ENCODE results near the gene TIMP3.
A peak's percentile ranks its signal among the peaks of the same experiment; 100 is the strongest.

Gene TIMP3

GRCh38 chr22:32830957-32831356, 29.5 kb downstream of the TIMP3 start:
- no peak for DNase-seq

GRCh38 chr22:32831584-32831983, 30.1 kb downstream of the TIMP3 start:
- DNase-seq: no peak

GRCh38 chr22:32832174-32832573, 30.7 kb downstream of the TIMP3 start:
- DNase-seq: no peak

- no peak for DNase-seq
Observed at GRCh38 chr22:32836280-32837123, 35.0 kb downstream of the TIMP3 start.

- DNase-seq: no peak
Observed at GRCh38 chr22:32837142-32837541, 35.6 kb downstream of the TIMP3 start.

- DNase-seq: no peak
Observed at GRCh38 chr22:32837803-32838202, 36.3 kb downstream of the TIMP3 start.

- peak; percentile 82 for DNase-seq
Observed at GRCh38 chr22:32839831-32840584, 38.5 kb downstream of the TIMP3 start.

GRCh38 chr22:32841175-32841574, 39.7 kb downstream of the TIMP3 start:
- no peak for DNase-seq

GRCh38 chr22:32842486-32842885, 41.0 kb downstream of the TIMP3 start:
- no peak for DNase-seq

GRCh38 chr22:32843300-32843699, 41.8 kb downstream of the TIMP3 start:
- no peak for DNase-seq

GRCh38 chr22:32844251-32844650, 42.7 kb downstream of the TIMP3 start:
- no peak for DNase-seq

GRCh38 chr22:32846780-32847491, 45.4 kb downstream of the TIMP3 start:
- DNase-seq: peak; percentile 70

GRCh38 chr22:32848226-32848625, 46.7 kb downstream of the TIMP3 start:
- DNase-seq: no peak

- no peak for DNase-seq
Observed at GRCh38 chr22:32849501-32849900, 48.0 kb downstream of the TIMP3 start.

- no peak for DNase-seq
Observed at GRCh38 chr22:32850157-32850556, 48.7 kb downstream of the TIMP3 start.

- DNase-seq: no peak
Observed at GRCh38 chr22:32850591-32851517, 49.3 kb downstream of the TIMP3 start.

- DNase-seq: no peak
Observed at GRCh38 chr22:32852395-32853251, 51.1 kb downstream of the TIMP3 start.

- no peak for DNase-seq
Observed at GRCh38 chr22:32853662-32854061, 52.2 kb downstream of the TIMP3 start.

- DNase-seq: no peak
Observed at GRCh38 chr22:32854351-32854804, 52.9 kb downstream of the TIMP3 start.

- no peak for DNase-seq
Observed at GRCh38 chr22:32855045-32855756, 53.7 kb downstream of the TIMP3 start.

Measured in left hindlimb (tissue), 1 donor.